Measurements from ENCODE around the gene FNDC3B. TPM values are rescaled to one million over a fixed set of nuclear protein-coding genes. Genes with fewer than 3 reads are reported as not detected.
A peak's percentile ranks its signal among the peaks of the same experiment; 100 is the strongest.

FNDC3B gene
- total RNA-seq, 4 donors from 2014 or later, result 59.8 to 72.6 (median 65.6) TPM

GRCh38 chr3:172209333-172210321 lies 170.2 kb downstream of the FNDC3B start:
- Histone ChIP-seq H3K36me3 (no peaks in the 10 kb centered on the region), H3K27ac (replicated peaks in 1 of 4) (peak overlapping the region; percentile 53 to 63 (median 54)), H3K27me3 (no peaks in the 10 kb centered on the region), H3K4me1 (peaks cover 56 to 71% (median 68%) of the 10 kb centered on the region in 4 donors), H3K4me3 (no peak overlapping the region), H3K9me3 (no peaks in the 10 kb centered on the region)
- 78% methylated on average over 22 of the region's 28 CpGs for WGBS
- intact Hi-C loops (cut with DNase I), result loop anchor here (10.0 kb wide), 1 partner anchor 165 kb away; no protein-coding TSS in a partner anchor
- TF ChIP-seq, protein P1, sequence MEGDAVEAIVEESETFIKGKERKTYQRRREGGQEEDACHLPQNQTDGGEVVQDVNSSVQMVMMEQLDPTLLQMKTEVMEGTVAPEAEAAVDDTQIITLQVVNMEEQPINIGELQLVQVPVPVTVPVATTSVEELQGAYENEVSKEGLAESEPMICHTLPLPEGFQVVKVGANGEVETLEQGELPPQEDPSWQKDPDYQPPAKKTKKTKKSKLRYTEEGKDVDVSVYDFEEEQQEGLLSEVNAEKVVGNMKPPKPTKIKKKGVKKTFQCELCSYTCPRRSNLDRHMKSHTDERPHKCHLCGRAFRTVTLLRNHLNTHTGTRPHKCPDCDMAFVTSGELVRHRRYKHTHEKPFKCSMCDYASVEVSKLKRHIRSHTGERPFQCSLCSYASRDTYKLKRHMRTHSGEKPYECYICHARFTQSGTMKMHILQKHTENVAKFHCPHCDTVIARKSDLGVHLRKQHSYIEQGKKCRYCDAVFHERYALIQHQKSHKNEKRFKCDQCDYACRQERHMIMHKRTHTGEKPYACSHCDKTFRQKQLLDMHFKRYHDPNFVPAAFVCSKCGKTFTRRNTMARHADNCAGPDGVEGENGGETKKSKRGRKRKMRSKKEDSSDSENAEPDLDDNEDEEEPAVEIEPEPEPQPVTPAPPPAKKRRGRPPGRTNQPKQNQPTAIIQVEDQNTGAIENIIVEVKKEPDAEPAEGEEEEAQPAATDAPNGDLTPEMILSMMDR (IDR thresholded peaks at IDR 0.05), result no peak
- TF ChIP-seq POLR2AphosphoS5 (IDR thresholded peaks at IDR 0.05), result peak in 1 of 2 donors; percentile 16
- DNase-seq (ENCODE audit: extremely low spot score), result no peak

DNA sequence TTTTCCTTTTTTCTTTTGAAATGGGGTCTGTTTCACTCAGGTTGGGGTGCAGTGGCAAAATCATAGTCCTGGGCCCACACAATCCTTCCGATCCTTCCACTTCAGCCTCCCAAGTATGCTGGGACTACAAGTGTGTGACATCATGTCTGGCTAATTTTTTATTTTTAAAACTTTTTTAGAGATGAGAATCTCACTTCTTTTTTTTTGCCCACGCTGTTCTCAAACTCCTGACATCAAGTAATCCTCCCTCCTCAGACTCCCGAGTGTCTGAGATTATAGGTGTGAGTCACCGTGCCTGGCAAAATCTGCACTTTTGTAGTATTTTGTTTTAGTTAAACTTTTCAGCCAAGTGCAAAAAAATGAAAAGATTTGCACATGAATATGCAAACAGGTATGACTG lies 171.0 kb downstream of the FNDC3B start:
- intact Hi-C loops (cut with DNase I), result no loop called here
- no peak for DNase-seq (ENCODE audit: extremely low spot score)
- Histone ChIP-seq H3K9me3 (no peaks in the 10 kb centered on the region), H3K27me3 (no peaks in the 10 kb centered on the region), H3K36me3 (no peaks in the 10 kb centered on the region), H3K4me3 (no peak overlapping the region), H3K4me1 (peaks cover 52 to 70% (median 65%) of the 10 kb centered on the region in 4 donors), H3K27ac (replicated peaks in 1 of 4) (peak overlapping the region; percentile 53 to 63 (median 54))
- TF ChIP-seq POLR2A (IDR thresholded peaks at IDR 0.05; ENCODE audit: low read depth), result no peak
- TF ChIP-seq, protein P1 (IDR thresholded peaks at IDR 0.05), result no peak
- TF ChIP-seq EP300 (IDR thresholded peaks at IDR 0.05), result no peak
- no peak for TF ChIP-seq POLR2AphosphoS5 (IDR thresholded peaks at IDR 0.05)
- 31% methylated on average over 4 of the region's 4 CpGs for WGBS

DNA sequence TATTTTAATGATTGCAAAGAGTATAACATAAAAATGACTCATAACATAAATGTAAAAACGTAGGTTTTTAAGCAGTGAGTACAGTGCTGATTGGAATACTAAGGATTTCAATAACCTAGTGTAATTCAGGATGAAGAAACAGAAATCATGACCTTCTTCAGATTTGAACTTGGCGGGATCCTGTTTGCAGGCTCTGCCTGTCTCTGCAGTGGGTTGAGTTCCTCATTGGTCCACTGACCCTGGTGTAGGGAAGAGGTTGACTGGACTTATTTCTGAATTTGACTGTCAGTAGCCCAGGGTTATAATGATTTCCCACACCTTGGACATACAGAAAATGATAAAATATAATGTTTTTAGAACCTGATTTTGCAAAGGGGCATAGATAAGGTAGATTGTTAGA lies 171.7 kb downstream of the FNDC3B start:
- peaks cover 50 to 75% (median 67%) of the 10 kb centered on the region in 4 donors for H3K4me1 ChIP-seq
- TF ChIP-seq POLR2A (IDR thresholded peaks at IDR 0.05; ENCODE audit: low read depth) (no peak), POLR2AphosphoS5 (IDR thresholded peaks at IDR 0.05) (no peak), EP300 (IDR thresholded peaks at IDR 0.05) (no peak)
- TF ChIP-seq, protein P1 (IDR thresholded peaks at IDR 0.05), result no peak
- no peak overlapping the region for H3K4me3 ChIP-seq
- no peaks in the 10 kb centered on the region for H3K27me3 ChIP-seq
- peak overlapping the region in 1 of 4 donors; percentile 21 for H3K27ac ChIP-seq (replicated peaks in 1 of 4)
- no peak for DNase-seq (ENCODE audit: extremely low spot score)
- 74% methylated on average over 2 of the region's 2 CpGs for whole genome bisulfite sequencing
- H3K36me3 ChIP-seq, result no peaks in the 10 kb centered on the region
- intact Hi-C loops (cut with DNase I), result no loop called here
- H3K9me3 ChIP-seq, result no peaks in the 10 kb centered on the region

DNA sequence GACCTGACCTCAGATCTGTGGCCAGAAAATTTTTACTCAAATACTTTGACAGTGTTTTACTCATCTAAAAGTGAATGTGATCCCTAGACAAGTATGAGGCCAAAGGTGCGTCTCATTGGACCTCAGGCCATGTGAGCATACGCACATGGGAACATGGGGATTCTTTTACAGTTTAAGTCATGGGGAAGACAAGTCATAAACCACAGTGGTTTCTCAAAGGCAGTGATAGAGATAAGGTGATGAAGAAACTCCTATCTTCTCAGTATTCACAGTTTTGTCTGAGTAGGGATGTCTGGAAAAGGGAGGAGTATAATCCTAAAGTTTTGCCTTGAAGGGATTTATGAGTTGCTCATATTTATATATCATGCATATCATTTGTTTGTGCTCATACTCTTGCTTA lies 173.8 kb downstream of the FNDC3B start:
- H3K27ac ChIP-seq (replicated peaks in 1 of 4), result peak overlapping the region in 2 of 4 donors; percentile 5 to 12
- 90% methylated on average over 2 of the region's 2 CpGs for WGBS

More for the DNA sequence above, 173.8 kb downstream of the FNDC3B start:
- no peak for DNase-seq (ENCODE audit: extremely low spot score)
- H3K9me3 ChIP-seq, result no peaks in the 10 kb centered on the region
- H3K4me3 ChIP-seq, result no peak overlapping the region
- no peaks in the 10 kb centered on the region for H3K27me3 ChIP-seq
- TF ChIP-seq POLR2AphosphoS5 (IDR thresholded peaks at IDR 0.05), result no peak
- TF ChIP-seq, protein P1 (IDR thresholded peaks at IDR 0.05), result no peak
- no peak for TF ChIP-seq EP300 (IDR thresholded peaks at IDR 0.05)
- no peak for TF ChIP-seq POLR2A (IDR thresholded peaks at IDR 0.05; ENCODE audit: low read depth)
- intact Hi-C loops (cut with DNase I), result no loop called here
- H3K36me3 ChIP-seq, result no peaks in the 10 kb centered on the region
- peaks cover 64 to 91% (median 81%) of the 10 kb centered on the region in 4 donors for H3K4me1 ChIP-seq

All from esophagus muscularis mucosa (tissue), 4 donors.